WTC11 (cell line): ENCODE measurements around the gene HSF5. TPM values are rescaled to one million over a fixed set of nuclear protein-coding genes. Genes with fewer than 3 reads are reported as not detected.

Experiments used
- ATAC-seq: fragments of 200-7000 bp; cut with Tn5 transposase; 2 replicates; pipeline ENCODE4 v1.10.0; 2021; ENCODE audit warnings: mild to moderate bottlenecking, moderate library complexity
- CTCF ChIA-PET: fragments of 300-600 bp; sonication (Branson Sonifier 250); formaldehyde crosslinking; loops from one replicate; lab custom pipeline; 2021; ENCODE audit warnings: antibody characterized with exemption; lab: Charles Lee
- POLR2A ChIA-PET: fragments of 350-600 bp; sonication (Branson Sonifier 250); formaldehyde crosslinking; loops from one replicate; lab custom pipeline; 2021; ENCODE audit warnings: antibody characterized with exemption; lab: Charles Lee
- DNase-seq: peaks from one replicate; pipeline ENCODE4 v3.0.0; 2021; ENCODE audit warnings: low spot score
- H3K27ac Mint-ChIP-seq: 2 replicates; pipeline ENCODE4 v1.8.0; 2021; ENCODE audit warnings: mixed read lengths
- H3K27me3 Mint-ChIP-seq: 2 replicates; pipeline ENCODE4 v1.8.0; 2021; ENCODE audit warnings: low read depth, mild to moderate bottlenecking, moderate library complexity, mixed read lengths
- H3K36me3 Mint-ChIP-seq: 2 replicates; pipeline ENCODE4 v1.8.0; 2021; ENCODE audit warnings: mixed read lengths
- H3K4me1 Mint-ChIP-seq: 2 replicates; pipeline ENCODE4 v1.8.0; 2022; ENCODE audit warnings: mixed read lengths
- H3K4me3 Mint-ChIP-seq: 2 replicates; pipeline ENCODE4 v1.8.0; 2021; ENCODE audit warnings: mild to moderate bottlenecking, moderate library complexity, mixed read lengths
- H3K9me3 Mint-ChIP-seq: 2 replicates; pipeline ENCODE4 v1.8.0; 2021; ENCODE audit warnings: mixed read lengths
- CBFB ChIP-seq: sonication (generic); formaldehyde crosslinking; IDR thresholded peaks from 2 replicates; pipeline ENCODE4 v1.8.1; 2022; ENCODE audit warnings: mild to moderate bottlenecking, low read depth, missing genetic modification reagents
- CREB1 ChIP-seq: sonication (generic); formaldehyde crosslinking; IDR thresholded peaks from 2 replicates; pipeline ENCODE4 v1.8.0; 2023; ENCODE audit warnings: mild to moderate bottlenecking, missing genetic modification reagents
- ELF4 ChIP-seq: sonication (generic); formaldehyde crosslinking; IDR thresholded peaks from 2 replicates; pipeline ENCODE4 v1.8.1; 2022; ENCODE audit warnings: low read depth, mild to moderate bottlenecking, moderate library complexity, missing genetic modification reagents
- EMX1 ChIP-seq: fragments of 250-450 bp; sonication (Bioruptor Pico); IDR thresholded peaks from 2 replicates; pipeline ENCODE4 v1.8.0; 2021; ENCODE audit warnings: mild to moderate bottlenecking
- ESRRA ChIP-seq: sonication (generic); formaldehyde crosslinking; IDR thresholded peaks from 2 replicates; pipeline ENCODE4 v1.8.1; 2022; ENCODE audit warnings: mild to moderate bottlenecking, missing genetic modification reagents, borderline replicate concordance
- FOXP1 ChIP-seq: sonication (generic); formaldehyde crosslinking; IDR thresholded peaks from 2 replicates; pipeline ENCODE4 v1.8.0; 2022; ENCODE audit warnings: missing genetic modification reagents, mild to moderate bottlenecking, moderate library complexity, borderline replicate concordance
- GTF2I ChIP-seq: fragments of 250-450 bp; sonication (Bioruptor Pico); conservative IDR thresholded peaks from 2 replicates; pipeline ENCODE4 v1.4.0; 2021; ENCODE audit warnings: mild to moderate bottlenecking
- KAT7 ChIP-seq: sonication (generic); formaldehyde crosslinking; IDR thresholded peaks from 2 replicates; pipeline ENCODE4 v1.8.1; 2023; ENCODE audit warnings: missing genetic modification reagents, mild to moderate bottlenecking, borderline replicate concordance
- OVOL2 ChIP-seq: fragments of 250-450 bp; sonication (Bioruptor Pico); IDR thresholded peaks from 2 replicates; pipeline ENCODE4 v1.9.0; 2021; ENCODE audit warnings: mild to moderate bottlenecking, borderline replicate concordance
- PRRX2 ChIP-seq: fragments of 250-450 bp; sonication (Bioruptor Pico); IDR thresholded peaks from 2 replicates; pipeline ENCODE4 v1.8.0; 2021; ENCODE audit warnings: mild to moderate bottlenecking
- SMAD3 ChIP-seq: sonication (generic); formaldehyde crosslinking; IDR thresholded peaks from 2 replicates; pipeline ENCODE4 v1.8.0; 2022; ENCODE audit warnings: missing genetic modification reagents, mild to moderate bottlenecking, borderline replicate concordance
- TEAD1 ChIP-seq: sonication (generic); formaldehyde crosslinking; IDR thresholded peaks from 2 replicates; pipeline ENCODE4 v1.8.0; 2022; ENCODE audit warnings: mild to moderate bottlenecking, missing genetic modification reagents
- ZBTB21 ChIP-seq: sonication (generic); formaldehyde crosslinking; IDR thresholded peaks from 2 replicates; pipeline ENCODE4 v1.8.1; 2023; ENCODE audit warnings: mild to moderate bottlenecking, missing genetic modification reagents, borderline replicate concordance
- ZNF121 ChIP-seq: sonication (generic); formaldehyde crosslinking; IDR thresholded peaks from 2 replicates; pipeline ENCODE4 v1.8.0; 2023; ENCODE audit warnings: missing genetic modification reagents
- ZNF232 ChIP-seq: sonication (generic); formaldehyde crosslinking; IDR thresholded peaks from 2 replicates; pipeline ENCODE4 v1.8.0; 2022; ENCODE audit warnings: mild to moderate bottlenecking, missing genetic modification reagents
- ZNF317 ChIP-seq: sonication (generic); formaldehyde crosslinking; IDR thresholded peaks from 2 replicates; pipeline ENCODE4 v1.8.1; 2023; ENCODE audit warnings: low read depth, mild to moderate bottlenecking, moderate library complexity, missing genetic modification reagents, borderline replicate concordance
- ZNF423 ChIP-seq: fragments of 250-450 bp; sonication (Bioruptor Pico); IDR thresholded peaks from 2 replicates; pipeline ENCODE4 v2.1.2; 2022; ENCODE audit warnings: mild to moderate bottlenecking, moderate library complexity
- ZNF671 ChIP-seq: fragments of 250-450 bp; sonication (Bioruptor Pico); IDR thresholded peaks from 2 replicates; pipeline ENCODE4 v1.8.0; 2021; ENCODE audit warnings: mild to moderate bottlenecking
- total RNA-seq: library from RNA; stranded (reverse); gene quantifications from 3 replicates; pipeline ENCODE4 v1.2.3, GENCODE V29; 2021
- TF ChIP-seq, protein P1 (sequence below): sonication (generic); formaldehyde crosslinking; IDR thresholded peaks from 2 replicates; pipeline ENCODE4 v1.8.0; 2022; ENCODE audit warnings: mild to moderate bottlenecking, missing genetic modification reagents
- TF ChIP-seq, protein P2 (sequence below): sonication (generic); formaldehyde crosslinking; IDR thresholded peaks from 2 replicates; pipeline ENCODE4 v1.8.0; 2023; ENCODE audit warnings: missing genetic modification reagents
- TF ChIP-seq, protein P3 (sequence below): fragments of 250-450 bp; sonication (Bioruptor Pico); IDR thresholded peaks from 2 replicates; pipeline ENCODE4 v2.1.2; 2022; ENCODE audit warnings: mild to moderate bottlenecking, moderate library complexity
- TF ChIP-seq, protein P4 (sequence below): sonication (generic); formaldehyde crosslinking; IDR thresholded peaks from 2 replicates; pipeline ENCODE4 v1.8.1; 2023; ENCODE audit warnings: mild to moderate bottlenecking, moderate library complexity, missing genetic modification reagents
- TF ChIP-seq, protein P5 (sequence below): sonication (generic); formaldehyde crosslinking; IDR thresholded peaks from 2 replicates; pipeline ENCODE4 v1.8.1; 2023; ENCODE audit warnings: mild to moderate bottlenecking, missing genetic modification reagents, moderate library complexity
- TF ChIP-seq, protein P6 (sequence below): sonication (generic); formaldehyde crosslinking; IDR thresholded peaks from 2 replicates; pipeline ENCODE4 v1.8.1; 2023; ENCODE audit warnings: mild to moderate bottlenecking, missing genetic modification reagents, moderate library complexity
- TF ChIP-seq, protein P7 (sequence below): sonication (generic); formaldehyde crosslinking; IDR thresholded peaks from 2 replicates; pipeline ENCODE4 v1.8.1; 2023; ENCODE audit warnings: mild to moderate bottlenecking, missing genetic modification reagents
- TF ChIP-seq, protein P8 (sequence below): sonication (generic); formaldehyde crosslinking; IDR thresholded peaks from 2 replicates; pipeline ENCODE4 v1.8.1; 2022; ENCODE audit warnings: low read depth, mild to moderate bottlenecking, moderate library complexity, missing genetic modification reagents, borderline replicate concordance

The HSF5 gene
- total RNA-seq, 1 experiment from 2014 or later = 0.09 TPM

DNA sequence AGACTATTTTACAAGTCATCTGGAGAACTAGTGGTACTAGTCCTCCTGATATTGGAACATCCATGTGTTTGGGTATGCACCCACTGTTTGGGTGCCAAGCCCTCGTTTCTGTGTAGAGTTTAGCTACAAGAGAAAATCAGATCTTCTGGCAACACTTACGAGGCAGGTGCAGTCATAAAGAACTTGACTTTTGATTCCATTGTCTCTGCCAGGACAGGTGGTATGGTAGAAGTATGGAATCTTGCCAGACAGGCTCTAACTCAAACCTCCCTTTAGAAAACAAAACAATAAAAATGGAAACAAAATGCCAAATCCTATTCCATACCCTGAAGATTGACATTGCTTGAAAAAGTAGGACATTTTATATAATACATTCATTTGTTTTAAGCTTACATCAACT lies 86.9 kb downstream of the HSF5 start:
- DNase-seq (no peak), ATAC-seq (no peak)
- Mint-ChIP-seq H3K27me3 (peaks cover 97% of the 10 kb centered on the region), H3K9me3 (no peaks in the 10 kb centered on the region), H3K4me3 (no peak overlapping the region), H3K27ac (no peak overlapping the region), H3K4me1 (peaks cover 51% of the 10 kb centered on the region), H3K36me3 (no peaks in the 10 kb centered on the region)
- POLR2A ChIA-PET = no interaction called here
- TF ChIP-seq OVOL2 (no peak), CREB1 (CRISPR knock-in tag) (no peak), KAT7 (CRISPR knock-in tag) (no peak), ZBTB21 (CRISPR knock-in tag) (no peak), GTF2I (no peak), PRRX2 (CRISPR knock-in tag) (no peak)
- TF ChIP-seq, protein P1, sequence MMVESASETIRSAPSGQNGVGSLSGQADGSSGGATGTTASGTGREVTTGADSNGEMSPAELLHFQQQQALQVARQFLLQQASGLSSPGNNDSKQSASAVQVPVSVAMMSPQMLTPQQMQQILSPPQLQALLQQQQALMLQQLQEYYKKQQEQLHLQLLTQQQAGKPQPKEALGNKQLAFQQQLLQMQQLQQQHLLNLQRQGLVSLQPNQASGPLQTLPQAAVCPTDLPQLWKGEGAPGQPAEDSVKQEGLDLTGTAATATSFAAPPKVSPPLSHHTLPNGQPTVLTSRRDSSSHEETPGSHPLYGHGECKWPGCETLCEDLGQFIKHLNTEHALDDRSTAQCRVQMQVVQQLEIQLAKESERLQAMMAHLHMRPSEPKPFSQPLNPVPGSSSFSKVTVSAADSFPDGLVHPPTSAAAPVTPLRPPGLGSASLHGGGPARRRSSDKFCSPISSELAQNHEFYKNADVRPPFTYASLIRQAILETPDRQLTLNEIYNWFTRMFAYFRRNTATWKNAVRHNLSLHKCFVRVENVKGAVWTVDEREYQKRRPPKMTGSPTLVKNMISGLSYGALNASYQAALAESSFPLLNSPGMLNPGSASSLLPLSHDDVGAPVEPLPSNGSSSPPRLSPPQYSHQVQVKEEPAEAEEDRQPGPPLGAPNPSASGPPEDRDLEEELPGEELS (CRISPR knock-in tag) = no peak
- TF ChIP-seq, protein P2, sequence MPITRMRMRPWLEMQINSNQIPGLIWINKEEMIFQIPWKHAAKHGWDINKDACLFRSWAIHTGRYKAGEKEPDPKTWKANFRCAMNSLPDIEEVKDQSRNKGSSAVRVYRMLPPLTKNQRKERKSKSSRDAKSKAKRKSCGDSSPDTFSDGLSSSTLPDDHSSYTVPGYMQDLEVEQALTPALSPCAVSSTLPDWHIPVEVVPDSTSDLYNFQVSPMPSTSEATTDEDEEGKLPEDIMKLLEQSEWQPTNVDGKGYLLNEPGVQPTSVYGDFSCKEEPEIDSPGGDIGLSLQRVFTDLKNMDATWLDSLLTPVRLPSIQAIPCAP = no peak
- TF ChIP-seq, protein P3, sequence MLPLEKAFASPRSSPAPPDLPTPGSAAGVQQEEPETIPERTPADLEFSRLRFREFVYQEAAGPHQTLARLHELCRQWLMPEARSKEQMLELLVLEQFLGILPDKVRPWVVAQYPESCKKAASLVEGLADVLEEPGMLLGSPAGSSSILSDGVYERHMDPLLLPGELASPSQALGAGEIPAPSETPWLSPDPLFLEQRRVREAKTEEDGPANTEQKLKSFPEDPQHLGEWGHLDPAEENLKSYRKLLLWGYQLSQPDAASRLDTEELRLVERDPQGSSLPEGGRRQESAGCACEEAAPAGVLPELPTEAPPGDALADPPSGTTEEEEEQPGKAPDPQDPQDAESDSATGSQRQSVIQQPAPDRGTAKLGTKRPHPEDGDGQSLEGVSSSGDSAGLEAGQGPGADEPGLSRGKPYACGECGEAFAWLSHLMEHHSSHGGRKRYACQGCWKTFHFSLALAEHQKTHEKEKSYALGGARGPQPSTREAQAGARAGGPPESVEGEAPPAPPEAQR (CRISPR knock-in tag) = no peak
- CTCF ChIA-PET = no interaction called here

DNA sequence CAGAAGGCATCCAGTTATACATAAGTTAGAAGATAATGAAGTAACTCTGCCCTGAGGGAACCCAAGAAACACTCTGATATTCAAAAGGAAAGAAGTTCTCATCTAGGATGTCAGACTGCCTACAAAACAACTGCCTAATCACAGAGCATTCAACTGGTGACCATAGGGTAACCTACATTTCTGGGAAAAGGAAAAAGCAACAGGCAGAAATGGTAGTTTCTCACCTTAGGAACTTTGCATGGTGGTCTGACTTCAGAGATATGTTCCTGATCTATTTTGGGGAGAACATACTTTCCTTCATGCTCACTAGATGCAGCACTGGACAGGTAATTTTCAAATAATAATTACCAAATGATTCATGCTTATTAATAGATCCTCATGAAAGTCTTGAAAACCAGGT lies 87.4 kb downstream of the HSF5 start:
- no peaks in the 10 kb centered on the region for H3K36me3 Mint-ChIP-seq
- H3K4me3 Mint-ChIP-seq = no peak overlapping the region
- ChIA-PET CTCF (no interaction called here), POLR2A (no interaction called here)
- H3K4me1 Mint-ChIP-seq = peaks cover 50% of the 10 kb centered on the region
- peaks cover 97% of the 10 kb centered on the region for H3K27me3 Mint-ChIP-seq
- no peaks in the 10 kb centered on the region for H3K9me3 Mint-ChIP-seq
- H3K27ac Mint-ChIP-seq = no peak overlapping the region
- TF ChIP-seq ZNF121 (no peak), ZNF232 (CRISPR knock-in tag) (no peak), ZNF671 (CRISPR knock-in tag) (no peak), TEAD1 (no peak), ZNF423 (CRISPR knock-in tag) (no peak), ESRRA (CRISPR knock-in tag) (no peak), ZNF317 (CRISPR knock-in tag) (no peak), CBFB (no peak), ELF4 (CRISPR knock-in tag) (no peak), SMAD3 (CRISPR knock-in tag) (no peak), FOXP1 (CRISPR knock-in tag) (no peak), EMX1 (CRISPR knock-in tag) (no peak)
- TF ChIP-seq, protein P4, sequence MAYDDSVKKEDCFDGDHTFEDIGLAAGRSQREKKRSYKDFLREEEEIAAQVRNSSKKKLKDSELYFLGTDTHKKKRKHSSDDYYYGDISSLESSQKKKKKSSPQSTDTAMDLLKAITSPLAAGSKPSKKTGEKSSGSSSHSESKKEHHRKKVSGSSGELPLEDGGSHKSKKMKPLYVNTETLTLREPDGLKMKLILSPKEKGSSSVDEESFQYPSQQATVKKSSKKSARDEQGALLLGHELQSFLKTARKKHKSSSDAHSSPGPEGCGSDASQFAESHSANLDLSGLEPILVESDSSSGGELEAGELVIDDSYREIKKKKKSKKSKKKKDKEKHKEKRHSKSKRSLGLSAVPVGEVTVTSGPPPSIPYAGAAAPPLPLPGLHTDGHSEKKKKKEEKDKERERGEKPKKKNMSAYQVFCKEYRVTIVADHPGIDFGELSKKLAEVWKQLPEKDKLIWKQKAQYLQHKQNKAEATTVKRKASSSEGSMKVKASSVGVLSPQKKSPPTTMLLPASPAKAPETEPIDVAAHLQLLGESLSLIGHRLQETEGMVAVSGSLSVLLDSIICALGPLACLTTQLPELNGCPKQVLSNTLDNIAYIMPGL = no peak
- TF ChIP-seq, protein P5, sequence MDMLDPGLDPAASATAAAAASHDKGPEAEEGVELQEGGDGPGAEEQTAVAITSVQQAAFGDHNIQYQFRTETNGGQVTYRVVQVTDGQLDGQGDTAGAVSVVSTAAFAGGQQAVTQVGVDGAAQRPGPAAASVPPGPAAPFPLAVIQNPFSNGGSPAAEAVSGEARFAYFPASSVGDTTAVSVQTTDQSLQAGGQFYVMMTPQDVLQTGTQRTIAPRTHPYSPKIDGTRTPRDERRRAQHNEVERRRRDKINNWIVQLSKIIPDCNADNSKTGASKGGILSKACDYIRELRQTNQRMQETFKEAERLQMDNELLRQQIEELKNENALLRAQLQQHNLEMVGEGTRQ = no peak
- TF ChIP-seq, protein P6, sequence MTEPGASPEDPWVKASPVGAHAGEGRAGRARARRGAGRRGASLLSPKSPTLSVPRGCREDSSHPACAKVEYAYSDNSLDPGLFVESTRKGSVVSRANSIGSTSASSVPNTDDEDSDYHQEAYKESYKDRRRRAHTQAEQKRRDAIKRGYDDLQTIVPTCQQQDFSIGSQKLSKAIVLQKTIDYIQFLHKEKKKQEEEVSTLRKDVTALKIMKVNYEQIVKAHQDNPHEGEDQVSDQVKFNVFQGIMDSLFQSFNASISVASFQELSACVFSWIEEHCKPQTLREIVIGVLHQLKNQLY = no peak
- TF ChIP-seq, protein P7, sequence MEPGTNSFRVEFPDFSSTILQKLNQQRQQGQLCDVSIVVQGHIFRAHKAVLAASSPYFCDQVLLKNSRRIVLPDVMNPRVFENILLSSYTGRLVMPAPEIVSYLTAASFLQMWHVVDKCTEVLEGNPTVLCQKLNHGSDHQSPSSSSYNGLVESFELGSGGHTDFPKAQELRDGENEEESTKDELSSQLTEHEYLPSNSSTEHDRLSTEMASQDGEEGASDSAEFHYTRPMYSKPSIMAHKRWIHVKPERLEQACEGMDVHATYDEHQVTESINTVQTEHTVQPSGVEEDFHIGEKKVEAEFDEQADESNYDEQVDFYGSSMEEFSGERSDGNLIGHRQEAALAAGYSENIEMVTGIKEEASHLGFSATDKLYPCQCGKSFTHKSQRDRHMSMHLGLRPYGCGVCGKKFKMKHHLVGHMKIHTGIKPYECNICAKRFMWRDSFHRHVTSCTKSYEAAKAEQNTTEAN (CRISPR knock-in tag) = no peak
- TF ChIP-seq, protein P8, sequence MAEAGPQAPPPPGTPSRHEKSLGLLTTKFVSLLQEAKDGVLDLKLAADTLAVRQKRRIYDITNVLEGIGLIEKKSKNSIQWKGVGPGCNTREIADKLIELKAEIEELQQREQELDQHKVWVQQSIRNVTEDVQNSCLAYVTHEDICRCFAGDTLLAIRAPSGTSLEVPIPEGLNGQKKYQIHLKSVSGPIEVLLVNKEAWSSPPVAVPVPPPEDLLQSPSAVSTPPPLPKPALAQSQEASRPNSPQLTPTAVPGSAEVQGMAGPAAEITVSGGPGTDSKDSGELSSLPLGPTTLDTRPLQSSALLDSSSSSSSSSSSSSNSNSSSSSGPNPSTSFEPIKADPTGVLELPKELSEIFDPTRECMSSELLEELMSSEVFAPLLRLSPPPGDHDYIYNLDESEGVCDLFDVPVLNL = no peak
- DNase-seq = no peak
- ATAC-seq = no peak
